ENCODE data around the gene COBL.

GRCh38 chr7:51082940-51083533 lies 233.6 kb downstream of the COBL start:
- no peak for TF ChIP-seq POLR2AphosphoS5 (IDR thresholded peaks at IDR 0.05; ENCODE audit: low read depth, low read length)
- TF ChIP-seq CTCF (IDR thresholded peaks at IDR 0.05): no peak
- TF ChIP-seq REST (IDR thresholded peaks at IDR 0.05; ENCODE audit: insufficient read depth in 1 of 2, low read depth in 2 of 2, low read length in 1 of 2): no peak
- TF ChIP-seq SIN3A (IDR thresholded peaks at IDR 0.05; ENCODE audit: borderline replicate concordance, insufficient read depth, low read depth, low read length): no peak
- no peak for TF ChIP-seq TCF7L2 (IDR thresholded peaks at IDR 0.05; ENCODE audit: low read depth, low read length)
